Islet precursor cell (in vitro differentiated cells): ENCODE measurements around the gene ZNF611.
"Not testable (repeated sequence)": the region's sequence is repeated elsewhere in the genome, so short reads cannot be mapped to it uniquely, and the experiment has no call there.

Experiments
- DNase-seq: peaks from one replicate; pipeline ENCODE4 v3.0.0-alpha.2; 2018

Gene ZNF611

DNA sequence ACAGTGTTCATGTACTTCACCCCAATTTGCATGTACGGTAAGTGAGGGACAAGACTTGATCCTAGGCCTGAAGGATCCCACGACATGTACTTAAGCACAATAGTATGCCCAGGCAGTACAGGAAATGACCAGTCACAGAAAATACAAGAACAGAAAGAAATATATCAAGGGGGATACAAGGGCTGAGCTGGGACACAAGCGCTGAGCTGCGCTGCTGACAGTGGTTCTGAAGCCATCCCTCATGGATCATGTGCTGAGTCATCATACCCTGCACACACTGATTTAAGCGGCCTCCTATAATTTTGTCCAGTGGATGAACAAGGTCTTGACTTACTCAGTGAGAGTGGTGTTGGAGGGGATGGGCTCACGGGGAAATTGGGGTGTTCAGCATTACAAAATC lies 59.6 kb downstream of the ZNF611 start:
- not testable (repeated sequence) for DNase-seq

DNA sequence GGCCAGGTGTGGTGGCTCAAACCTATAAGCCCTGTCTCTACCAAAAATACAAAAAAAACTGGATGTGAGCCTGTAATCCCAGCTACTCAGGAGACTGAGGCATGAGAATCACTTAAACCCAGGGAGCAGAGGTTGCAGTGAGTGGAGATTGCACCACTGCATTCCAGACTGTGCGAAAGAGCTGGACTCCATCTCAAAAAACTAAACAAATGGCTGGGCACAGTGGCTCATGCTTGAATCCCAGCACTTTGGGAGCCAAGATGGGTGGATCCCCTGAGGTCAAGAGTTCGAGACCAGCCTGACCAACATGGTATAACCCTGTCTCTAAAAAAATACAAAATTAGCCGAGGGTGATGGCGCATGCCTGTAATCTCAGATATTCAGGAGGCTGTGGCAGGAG lies 61.8 kb downstream of the ZNF611 start:
- DNase-seq, result no peak

DNA sequence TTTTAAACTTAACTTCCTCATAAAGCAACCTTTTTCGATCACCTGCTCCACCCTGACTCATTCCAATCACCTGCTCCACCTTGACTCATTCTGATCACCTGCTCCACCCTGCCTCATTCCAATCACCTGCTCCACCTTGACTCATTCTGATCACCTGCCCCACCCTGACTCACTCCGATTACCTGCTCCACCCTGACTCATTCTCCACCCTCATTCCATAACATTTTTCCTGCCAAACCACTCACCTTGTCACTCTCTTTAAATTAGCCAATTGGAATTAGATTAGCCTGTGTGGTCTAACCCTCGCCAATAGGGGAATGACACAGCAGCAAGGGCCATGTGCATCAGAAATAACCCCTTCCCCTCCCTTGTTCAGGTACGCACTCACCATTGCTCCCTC lies 64.8 kb downstream of the ZNF611 start:
- DNase-seq, result peak; percentile 84

DNA sequence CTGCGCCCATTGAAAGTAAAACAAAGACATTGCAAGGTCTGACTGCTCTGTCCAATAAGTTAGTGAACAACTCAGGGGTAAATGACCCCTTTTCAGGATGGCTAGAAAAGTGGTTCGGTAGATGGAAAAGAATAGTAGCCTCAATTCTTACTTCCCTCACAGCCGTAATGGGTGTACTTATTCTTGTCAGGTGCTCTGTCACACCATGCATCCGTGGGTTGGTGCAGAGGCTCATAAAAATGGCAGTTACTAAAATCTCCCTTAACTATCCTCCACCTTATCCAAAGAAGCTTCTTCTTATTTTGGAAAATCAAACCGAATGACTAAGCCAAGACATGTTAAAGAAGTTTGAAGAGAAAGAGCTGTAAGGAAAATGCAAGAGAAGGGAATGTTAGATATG lies 65.3 kb downstream of the ZNF611 start:
- no peak for DNase-seq

DNA sequence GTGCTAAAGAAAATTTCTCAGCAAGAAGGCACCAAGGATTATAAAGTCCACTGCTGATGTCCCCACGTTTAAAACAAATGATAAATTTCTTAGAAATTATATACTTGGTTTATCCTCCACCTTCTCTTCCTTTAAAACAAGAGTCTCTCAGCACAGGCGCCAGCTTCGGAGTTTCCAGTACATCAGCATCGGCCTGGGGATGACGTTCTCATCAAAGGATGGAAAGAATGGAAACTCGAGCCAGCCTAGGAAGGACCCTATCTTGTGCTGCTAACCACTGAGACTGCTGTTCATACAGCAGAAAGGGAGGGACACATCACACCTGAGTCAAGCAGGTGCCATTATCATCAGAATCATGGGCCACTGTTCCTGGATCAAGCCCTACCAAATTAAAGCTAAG lies 66.9 kb downstream of the ZNF611 start:
- DNase-seq, result no peak

DNA sequence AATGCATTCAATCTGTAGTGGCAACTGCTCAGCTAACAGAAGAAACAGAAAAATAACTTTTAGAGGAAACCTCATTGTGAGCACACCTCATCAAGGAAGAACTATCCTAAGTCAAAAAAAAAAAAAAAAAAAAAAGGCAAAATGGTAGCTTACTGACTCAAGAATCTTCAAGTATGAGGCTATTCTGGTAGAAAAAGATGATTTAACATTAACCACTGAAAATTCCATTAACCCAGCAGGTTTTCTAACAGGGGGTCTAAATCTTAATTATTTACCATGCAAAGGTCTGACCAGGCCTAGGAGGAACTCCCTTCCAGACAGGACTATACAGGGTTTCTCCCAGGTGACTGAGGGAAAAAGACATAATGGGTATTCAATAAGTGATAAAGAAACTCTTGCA lies 68.3 kb downstream of the ZNF611 start:
- no peak for DNase-seq

DNA sequence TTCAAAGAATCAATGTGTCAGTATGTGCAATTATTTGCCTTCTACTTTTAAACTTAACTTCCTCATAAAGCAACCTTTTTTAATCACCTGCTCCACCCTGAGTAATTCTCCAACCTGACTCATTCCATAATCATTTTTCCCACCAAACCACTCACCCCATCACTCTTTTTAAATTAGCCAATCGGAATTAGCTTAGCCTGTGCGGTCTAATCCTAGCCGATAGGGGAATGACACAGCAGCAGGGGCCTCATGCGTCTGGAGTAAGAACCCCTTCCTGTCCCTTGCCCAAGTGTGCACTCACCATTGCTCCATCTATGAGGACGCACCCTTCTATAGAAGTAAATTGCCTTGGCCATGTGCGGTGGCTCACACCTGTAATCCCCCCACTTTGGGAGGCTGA lies 69.3 kb downstream of the ZNF611 start:
- DNase-seq, result no peak

DNA sequence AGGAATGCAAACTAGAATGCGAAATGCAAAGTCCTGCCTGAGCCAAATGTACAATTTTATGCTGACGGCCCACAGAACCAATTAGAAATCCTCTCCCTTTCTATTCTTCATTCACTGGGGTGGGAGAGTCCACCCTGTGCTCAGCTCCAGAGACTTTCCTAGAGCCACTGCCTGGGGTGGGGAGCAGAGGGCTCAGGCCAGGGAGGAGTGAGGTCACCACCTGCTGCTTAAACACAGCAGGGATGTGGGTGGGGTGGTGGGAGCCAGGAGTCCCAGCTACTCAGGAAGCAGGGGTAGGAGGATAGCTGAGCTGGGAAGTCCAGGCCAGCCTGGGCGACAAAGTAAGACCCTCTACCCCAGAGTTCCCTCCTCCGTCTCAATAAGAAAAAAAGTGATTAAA lies 69.8 kb downstream of the ZNF611 start:
- DNase-seq, result peak; percentile 58

DNA sequence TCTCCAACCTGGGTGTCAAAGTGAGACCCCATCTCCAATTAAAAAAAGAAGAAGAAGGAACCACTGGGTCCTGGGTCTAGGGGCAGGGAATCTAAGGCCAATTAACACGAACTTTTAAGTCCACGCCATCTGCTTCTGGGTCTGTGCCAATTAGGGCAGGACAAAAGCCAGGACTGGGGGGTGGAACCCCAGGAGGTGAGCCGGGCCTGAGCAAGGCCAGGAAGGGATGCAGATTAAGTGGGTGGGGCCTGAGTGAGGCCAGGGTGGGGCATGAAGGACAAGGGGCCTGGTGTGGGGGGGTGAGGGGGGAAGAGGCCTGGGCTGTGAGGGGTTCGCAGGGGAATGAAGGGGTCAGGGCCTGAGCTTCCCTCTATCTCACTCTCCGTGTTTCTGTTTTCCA lies 70.4 kb downstream of the ZNF611 start:
- no peak for DNase-seq

DNA sequence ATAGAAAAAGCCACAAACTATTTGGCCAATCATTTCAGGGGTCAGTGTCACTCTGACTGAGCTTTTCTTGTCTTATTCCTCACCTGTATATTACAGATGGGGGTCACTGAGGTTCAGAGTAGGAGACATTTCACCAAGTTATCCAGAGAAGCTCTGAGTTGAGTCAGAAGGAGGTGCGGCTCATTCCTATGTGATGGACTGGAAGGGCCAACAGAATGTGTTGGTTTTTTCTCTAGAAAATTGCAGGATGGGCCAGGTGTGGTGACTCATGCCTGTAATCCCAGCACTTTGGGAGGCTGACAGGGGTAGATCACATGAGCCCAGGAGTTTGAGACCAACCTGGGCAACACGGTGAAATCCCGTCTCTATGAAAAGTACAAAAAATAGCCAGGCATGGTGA lies 72.2 kb downstream of the ZNF611 start:
- DNase-seq, result peak; percentile 88

DNA sequence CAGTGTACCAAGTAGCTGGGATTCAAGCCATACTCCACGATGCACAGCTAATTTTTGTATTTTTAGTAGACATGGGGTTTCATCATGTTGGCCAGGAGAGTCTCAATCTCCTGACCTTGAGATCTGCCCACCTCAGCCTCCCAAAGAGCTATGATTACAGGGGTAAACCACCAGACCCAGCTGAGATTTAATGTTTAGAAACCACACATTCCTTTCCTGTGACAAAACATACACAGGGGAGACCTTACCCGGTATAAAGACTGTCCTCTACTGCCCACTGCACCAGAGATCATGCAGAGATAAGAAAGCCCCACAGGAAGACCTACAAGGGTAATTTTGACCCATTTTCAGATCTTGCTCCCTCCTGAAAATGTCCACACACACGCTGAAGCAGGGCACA lies 73.9 kb downstream of the ZNF611 start:
- no peak for DNase-seq

DNA sequence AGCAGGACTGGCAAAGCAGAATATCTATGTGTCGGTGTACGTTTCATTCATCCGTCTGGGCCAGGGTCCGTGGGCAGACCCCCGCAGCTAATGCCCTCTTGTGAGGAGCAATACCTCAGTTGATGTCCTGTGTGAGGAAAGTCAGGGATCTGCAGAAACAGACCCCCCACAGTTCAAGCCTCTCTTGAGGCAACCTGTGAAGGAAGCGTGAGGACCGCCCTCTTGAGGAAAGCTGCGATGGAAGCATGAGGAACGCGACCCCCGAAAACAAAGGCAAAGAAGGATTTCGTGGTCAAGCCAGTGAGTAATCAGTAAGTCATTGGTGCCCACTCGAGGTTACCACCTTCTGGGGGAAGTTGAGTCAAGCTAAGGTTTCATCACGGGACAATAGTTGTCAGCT lies 75.8 kb downstream of the ZNF611 start:
- no peak for DNase-seq

DNA sequence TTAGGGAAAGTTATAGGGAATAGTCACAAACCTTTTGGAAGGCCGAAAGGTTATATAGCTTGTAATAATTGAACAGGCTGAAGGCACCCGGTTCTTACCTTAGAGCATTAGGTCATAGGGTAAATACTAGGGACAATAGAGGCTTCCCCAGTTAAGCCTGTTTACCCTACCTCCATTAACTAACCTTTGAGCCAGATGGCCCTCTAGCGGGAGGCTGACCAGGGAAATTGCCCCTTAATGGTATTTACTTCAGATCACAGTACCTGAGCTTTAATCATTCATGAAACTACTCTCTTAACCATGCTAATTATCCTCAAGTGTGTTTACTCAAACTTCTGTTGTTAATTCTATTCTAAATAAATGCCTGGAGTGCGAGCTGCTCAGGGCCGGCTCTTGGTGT lies 76.2 kb downstream of the ZNF611 start:
- no peak for DNase-seq

DNA sequence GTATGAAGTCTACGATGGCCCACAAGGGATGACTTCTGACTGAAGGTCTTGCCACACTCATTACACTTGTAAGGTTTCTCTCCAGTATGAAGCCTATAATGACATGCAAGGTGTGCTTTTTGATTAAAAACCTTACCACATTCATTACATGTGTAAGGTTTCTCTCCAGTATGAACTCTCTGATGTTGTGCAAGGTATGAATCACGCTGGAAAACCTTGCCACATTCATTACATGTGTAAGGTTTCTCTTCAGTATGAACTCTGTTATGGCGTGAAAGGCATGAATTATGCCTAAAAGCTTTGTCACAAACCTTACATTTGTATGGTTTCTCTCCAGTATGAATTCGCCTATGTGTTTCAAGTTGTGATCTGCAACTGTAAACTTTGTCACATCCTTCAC lies 81.7 kb downstream of the ZNF611 start:
- no peak for DNase-seq
